CD14-positive monocyte (primary cell): Measurements from ENCODE around the gene EGR2. TPM values are rescaled to one million over a fixed set of nuclear protein-coding genes. Genes with fewer than 3 reads are reported as not detected.

ENCODE experiments used
- DNase-seq, 3 donors: peaks; one replicate each; pipeline ENCODE4 v3.0.0-alpha.2; 2011 to 2022
- H2AFZ ChIP-seq: 2 replicates; pipeline ENCODE4 v1.6.0; 2012; ENCODE audit warnings: mild to moderate bottlenecking, low read depth, low read length, inconsistent platforms; ENCODE audit not compliant: insufficient read depth, poor library complexity, severe bottlenecking
- H3K27ac ChIP-seq, 2 donors: 1 replicate in 1 of 2; 2 replicates in 1 of 2; pipeline ENCODE4 v1.5.1; 2012 to 2013; ENCODE audit warnings: low read length in 2 of 2, control low read depth in 1 of 2, inconsistent platforms in 1 of 2, low read depth in 1 of 2, mild to moderate bottlenecking in 1 of 2
- H3K27me3 ChIP-seq, 2 donors: one replicate each; pipeline versions ENCODE4 v1.6.0 to v1.6.1; 2011 to 2013; ENCODE audit warnings: low read length in 2 of 2; ENCODE audit not compliant: control insufficient read depth in 2 of 2, insufficient read depth in 2 of 2
- H3K36me3 ChIP-seq, 2 donors: replicated peaks in 1 of 2; 1 replicate in 1 of 2; 2 replicates in 1 of 2; pipeline versions ENCODE4 v1.5.1 to v1.6.1; 2012 to 2013; ENCODE audit warnings: low read length in 2 of 2, control low read depth in 1 of 2, inconsistent platforms in 1 of 2, mild to moderate bottlenecking in 1 of 2; ENCODE audit not compliant: insufficient read depth in 2 of 2, control insufficient read depth in 1 of 2
- H3K4me1 ChIP-seq, 2 donors: 1 replicate in 1 of 2; 2 replicates in 1 of 2; pipeline versions ENCODE4 v1.5.1 to v1.6.1; 2012 to 2013; ENCODE audit warnings: low read length in 2 of 2, control low read depth in 1 of 2, inconsistent platforms in 1 of 2, mild to moderate bottlenecking in 1 of 2, moderate library complexity in 1 of 2; ENCODE audit not compliant: insufficient read depth in 2 of 2, control insufficient read depth in 1 of 2
- H3K4me2 ChIP-seq: replicated peaks from 2 replicates; pipeline ENCODE3; 2012; ENCODE audit warnings: low read length, moderate library complexity, mild to moderate bottlenecking; ENCODE audit not compliant: poor library complexity, severe bottlenecking; ENCODE audit errors: extremely low read depth
- H3K4me3 ChIP-seq, 3 experiments: fragments of 200-600 bp in 1 of 3; sonication (generic) in 1 of 3; replicated peaks in 1 of 3; 1 replicate in 2 of 3; 2 replicates in 1 of 3; pipeline ENCODE4 v1.5.1; 2011 to 2013; ENCODE audit warnings: low read length in 3 of 3, mild to moderate bottlenecking in 3 of 3, control low read depth in 2 of 3, low read depth in 2 of 3, inconsistent platforms in 1 of 3, moderate library complexity in 1 of 3
- H3K79me2 ChIP-seq: 2 replicates; pipeline ENCODE4 v1.6.0; 2012; ENCODE audit warnings: mild to moderate bottlenecking, control low read depth, inconsistent platforms, low read length, moderate library complexity; ENCODE audit not compliant: insufficient read depth
- H3K9ac ChIP-seq: 2 replicates; pipeline ENCODE4 v1.6.0; 2017; ENCODE audit warnings: low read length, mild to moderate bottlenecking; ENCODE audit not compliant: insufficient read depth, poor library complexity, severe bottlenecking
- H3K9me3 ChIP-seq, 2 donors: replicated peaks in 1 of 2; 1 replicate in 1 of 2; 2 replicates in 1 of 2; pipeline versions ENCODE4 v1.5.1 to v1.6.1; 2012 to 2013; ENCODE audit warnings: low read length in 2 of 2, control low read depth in 1 of 2; ENCODE audit not compliant: control insufficient read depth in 1 of 2, insufficient read depth in 1 of 2
- H4K20me1 ChIP-seq: 2 replicates; pipeline ENCODE4 v1.6.0; 2012; ENCODE audit warnings: mild to moderate bottlenecking, low read length, control low read depth, moderate library complexity; ENCODE audit not compliant: insufficient read depth
- H3K27ac Mint-ChIP-seq, 7 donors: one replicate each; pipeline ENCODE4 v1.8.0; 2020; ENCODE audit warnings: mild to moderate bottlenecking in 7 of 7, mixed read lengths in 7 of 7, moderate library complexity in 6 of 7, inconsistent platforms in 2 of 7
- H3K27me3 Mint-ChIP-seq, 3 donors: one replicate each; pipeline ENCODE4 v1.8.0; 2021 to 2022; ENCODE audit warnings: low read depth in 3 of 3, mild to moderate bottlenecking in 3 of 3, mixed read lengths in 3 of 3, moderate library complexity in 3 of 3, inconsistent platforms in 1 of 3
- H3K36me3 Mint-ChIP-seq, 2 donors: one replicate each; pipeline ENCODE4 v1.8.0; 2020; ENCODE audit warnings: mixed read lengths in 2 of 2, inconsistent platforms in 1 of 2, mild to moderate bottlenecking in 1 of 2
- H3K4me1 Mint-ChIP-seq: one replicate; pipeline ENCODE4 v1.8.0; 2020; ENCODE audit warnings: mild to moderate bottlenecking, mixed read lengths
- H3K4me3 Mint-ChIP-seq, 2 donors: one replicate each; pipeline ENCODE4 v1.8.0; 2020; ENCODE audit warnings: mild to moderate bottlenecking in 2 of 2, mixed read lengths in 2 of 2, moderate library complexity in 1 of 2
- H3K9me3 Mint-ChIP-seq, 7 donors: one replicate each; pipeline ENCODE4 v1.8.0; 2020 to 2022; ENCODE audit warnings: mixed read lengths in 7 of 7, mild to moderate bottlenecking in 6 of 7, moderate library complexity in 6 of 7, inconsistent platforms in 2 of 7
- WGBS: methylation state at CpG from one replicate; pipeline ENCODE4 v1.1.5; 2013; ENCODE audit warnings: missing lambda C conversion rate; ENCODE audit not compliant: insufficient coverage; 5-methylcytosine and 5-hydroxymethylcytosine counted together
- intact Hi-C, 2 donors: fragments of 100-400 bp; cut with micrococcal nuclease; formaldehyde crosslinking; loops; one replicate each; pipeline versions ENCODE4 v1.15.0 to v1.15.1; 2023
- polyA plus RNA-seq, 3 donors: library from polyadenylated mRNA; depleted of rRNA in 1 of 3; unstranded in 2 of 3; stranded (reverse) in 1 of 3; fragments of 300-500 nt in 2 of 3; fragments of >200 nt in 1 of 3; fragmentation: Illumina TruSeq in 2 of 3; gene quantifications; 1 replicate in 2 of 3; 2 replicates in 1 of 3; pipeline ENCODE4 v1.2.3, GENCODE V29; 2012 to 2021
- TF ChIP-seq, protein P1 (sequence below): fragments of 200-600 bp; IDR thresholded peaks from one replicate; pipeline ENCODE4 v1.8.0; 2022; ENCODE audit warnings: antibody characterized with exemption, mild to moderate bottlenecking

The EGR2 gene
- polyA plus RNA-seq, 3 donors = 9.9 to 54.9 (median 10.3) TPM

GRCh38 chr10:62817766-62818425 is 1.7 kb upstream of the EGR2 start:
- H3K27me3 Mint-ChIP-seq = peaks cover 63 to 82% (median 63%) of the 10 kb centered on the region in 3 donors
- peaks cover 36% of the 10 kb centered on the region for H3K4me1 Mint-ChIP-seq

GRCh38 chr10:62817121-62817765 is 1.1 kb upstream of the EGR2 start:
- Mint-ChIP-seq H3K27ac (peak overlapping the region; percentile 88 to 96 (median 95)), H3K9me3 (peaks cover 0 to 32% (median 25%) of the 10 kb centered on the region in 7 donors), H3K27me3 (peaks cover 64 to 86% (median 67%) of the 10 kb centered on the region in 3 donors), H3K4me1 (peaks cover 36% of the 10 kb centered on the region), H3K4me3 (peak overlapping the region; percentile 98 to 99), H3K36me3 (peaks cover 20 to 30% of the 10 kb centered on the region in 2 donors)
- TF ChIP-seq, protein P1, sequence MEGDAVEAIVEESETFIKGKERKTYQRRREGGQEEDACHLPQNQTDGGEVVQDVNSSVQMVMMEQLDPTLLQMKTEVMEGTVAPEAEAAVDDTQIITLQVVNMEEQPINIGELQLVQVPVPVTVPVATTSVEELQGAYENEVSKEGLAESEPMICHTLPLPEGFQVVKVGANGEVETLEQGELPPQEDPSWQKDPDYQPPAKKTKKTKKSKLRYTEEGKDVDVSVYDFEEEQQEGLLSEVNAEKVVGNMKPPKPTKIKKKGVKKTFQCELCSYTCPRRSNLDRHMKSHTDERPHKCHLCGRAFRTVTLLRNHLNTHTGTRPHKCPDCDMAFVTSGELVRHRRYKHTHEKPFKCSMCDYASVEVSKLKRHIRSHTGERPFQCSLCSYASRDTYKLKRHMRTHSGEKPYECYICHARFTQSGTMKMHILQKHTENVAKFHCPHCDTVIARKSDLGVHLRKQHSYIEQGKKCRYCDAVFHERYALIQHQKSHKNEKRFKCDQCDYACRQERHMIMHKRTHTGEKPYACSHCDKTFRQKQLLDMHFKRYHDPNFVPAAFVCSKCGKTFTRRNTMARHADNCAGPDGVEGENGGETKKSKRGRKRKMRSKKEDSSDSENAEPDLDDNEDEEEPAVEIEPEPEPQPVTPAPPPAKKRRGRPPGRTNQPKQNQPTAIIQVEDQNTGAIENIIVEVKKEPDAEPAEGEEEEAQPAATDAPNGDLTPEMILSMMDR = no peak
- Histone ChIP-seq H3K4me1 (peaks cover 31 to 41% of the 10 kb centered on the region in 2 donors), H3K36me3 (no peaks in the 10 kb centered on the region), H3K4me2 (peak overlapping the region; percentile 100), H3K27ac (peak overlapping the region; percentile 65 to 86), H4K20me1 (peaks cover 6% of the 10 kb centered on the region), H3K9me3 (peaks cover 0 to 20% of the 10 kb centered on the region in 2 donors), H2AFZ (peak overlapping the region; percentile 84), H3K79me2 (no peaks in the 10 kb centered on the region), H3K27me3 (peaks cover 44 to 71% of the 10 kb centered on the region in 2 donors), H3K4me3 (peak overlapping the region; percentile 58 to 82 (median 70)), H3K9ac (peak overlapping the region; percentile 84)
- intact Hi-C loops = loop anchor here (5.0 to 10.0 kb wide), 5 partner anchors 205 to 385 kb away; partner anchors contain the start of gene NRBF2 (in 1 of the 2)
- under 1% methylated on average over 48 of the region's 49 CpGs for WGBS
- peak in 1 of 3 donors; percentile 32 for DNase-seq

More at GRCh38 chr10:62817766-62818425, 1.7 kb upstream of the EGR2 start:
- WGBS = under 1% methylated on average over 45 of the region's 51 CpGs
- Histone ChIP-seq H3K9me3 (peaks cover 0 to 20% of the 10 kb centered on the region in 2 donors), H3K9ac (peak overlapping the region; percentile 84), H3K27ac (peak overlapping the region in 1 of 2 donors; percentile 86), H4K20me1 (peaks cover 6% of the 10 kb centered on the region), H3K4me2 (peak overlapping the region; percentile 100), H3K27me3 (peaks cover 44 to 69% of the 10 kb centered on the region in 2 donors), H3K4me1 (peaks cover 31 to 41% of the 10 kb centered on the region in 2 donors), H3K4me3 (peak overlapping the region; percentile 58 to 82 (median 70)), H2AFZ (peak overlapping the region; percentile 84), H3K79me2 (no peaks in the 10 kb centered on the region), H3K36me3 (no peaks in the 10 kb centered on the region)
- Mint-ChIP-seq H3K36me3 (peaks cover 20 to 27% of the 10 kb centered on the region in 2 donors), H3K27ac (peak overlapping the region; percentile 88 to 96 (median 95)), H3K4me3 (peak overlapping the region; percentile 98 to 99), H3K9me3 (peaks cover 0 to 32% (median 25%) of the 10 kb centered on the region in 7 donors)
- DNase-seq = peak; percentile 71 to 73 (median 73)
- TF ChIP-seq, protein P1 = peak; percentile 90
- intact Hi-C loops = loop anchor here (5.0 to 10.0 kb wide), 5 partner anchors 206 to 386 kb away; partner anchors contain the start of gene NRBF2 (in 1 of the 2)
